H9 (cell line): ENCODE data around the gene TSPAN3. TPM values are rescaled to one million over a fixed set of nuclear protein-coding genes. Genes with fewer than 3 reads are reported as not detected.

Experiments
- DNase-seq: peaks from one replicate; pipeline ENCODE4 v3.0.0-alpha.2; 2017
- H2AFZ ChIP-seq: one replicate; pipeline ENCODE4 v1.6.1; 2013; ENCODE audit warnings: mild to moderate bottlenecking, low read length, control low read depth, moderate library complexity
- H2AK5ac ChIP-seq: 2 replicates; pipeline ENCODE4 v1.6.1; 2013; ENCODE audit warnings: low read length, control low read depth, mixed read lengths; ENCODE audit not compliant: insufficient read length
- H2BK120ac ChIP-seq: one replicate; pipeline ENCODE4 v1.6.1; 2013; ENCODE audit warnings: low read depth, mild to moderate bottlenecking, low read length, control low read depth, inconsistent platforms; ENCODE audit not compliant: poor library complexity, severe bottlenecking
- H2BK12ac ChIP-seq: 2 replicates; pipeline ENCODE4 v1.6.1; 2013; ENCODE audit warnings: low read length, control low read depth, mixed read lengths, low read depth; ENCODE audit not compliant: insufficient read length
- H2BK15ac ChIP-seq: 2 replicates; pipeline ENCODE4 v1.6.1; 2013; ENCODE audit warnings: low read depth, low read length, control low read depth
- H2BK20ac ChIP-seq: one replicate; pipeline ENCODE4 v1.6.1; 2013; ENCODE audit warnings: low read depth, mild to moderate bottlenecking, low read length, control low read depth, inconsistent platforms; ENCODE audit not compliant: poor library complexity, severe bottlenecking
- H2BK5ac ChIP-seq: 2 replicates; pipeline ENCODE4 v1.6.1; 2013; ENCODE audit warnings: low read length, control low read depth, mixed read lengths; ENCODE audit not compliant: insufficient read length
- H3K14ac ChIP-seq: 2 replicates; pipeline ENCODE4 v1.6.1; 2013; ENCODE audit warnings: low read length, control low read depth; ENCODE audit not compliant: insufficient read depth
- H3K18ac ChIP-seq: 2 replicates; pipeline ENCODE4 v1.6.1; 2013; ENCODE audit warnings: low read depth, mild to moderate bottlenecking, mixed read lengths, low read length, control low read depth; ENCODE audit not compliant: insufficient read length
- H3K23ac ChIP-seq: 2 replicates; pipeline ENCODE4 v1.6.1; 2013; ENCODE audit warnings: low read length, control low read depth, mixed read lengths, low read depth; ENCODE audit not compliant: insufficient read length
- H3K23me2 ChIP-seq: 2 replicates; pipeline ENCODE4 v1.6.1; 2013; ENCODE audit warnings: low read depth, mild to moderate bottlenecking, mixed read lengths, low read length, control low read depth; ENCODE audit not compliant: insufficient read length, poor library complexity, severe bottlenecking
- H3K27ac ChIP-seq: 2 replicates; pipeline ENCODE4 v1.5.1; 2013; ENCODE audit warnings: low read length, control low read depth, mixed read lengths, low read depth; ENCODE audit not compliant: insufficient read length
- H3K27me3 ChIP-seq: 2 replicates; pipeline ENCODE4 v1.6.1; 2013; ENCODE audit warnings: low read length, control low read depth, inconsistent platforms; ENCODE audit not compliant: insufficient read depth
- H3K4ac ChIP-seq: 2 replicates; pipeline ENCODE4 v1.6.1; 2013; ENCODE audit warnings: low read depth, mild to moderate bottlenecking, control low read depth, inconsistent platforms, low read length, moderate library complexity
- H3K4me1 ChIP-seq: 2 replicates; pipeline ENCODE4 v1.6.1; 2013; ENCODE audit warnings: low read length, control low read depth, inconsistent platforms; ENCODE audit not compliant: insufficient read depth
- H3K4me2 ChIP-seq: 2 replicates; pipeline ENCODE4 v1.6.1; 2013; ENCODE audit warnings: low read length, control low read depth, mixed read lengths; ENCODE audit not compliant: insufficient read length, insufficient read depth
- H3K56ac ChIP-seq: 2 replicates; pipeline ENCODE4 v1.6.1; 2013; ENCODE audit warnings: low read depth, mild to moderate bottlenecking, mixed read lengths, low read length, control low read depth; ENCODE audit not compliant: insufficient read length
- H3K79me1 ChIP-seq: 2 replicates; pipeline ENCODE4 v1.6.1; 2013; ENCODE audit warnings: low read depth, mild to moderate bottlenecking, moderate library complexity, low read length, control low read depth, inconsistent platforms; ENCODE audit not compliant: insufficient read depth, poor library complexity, severe bottlenecking
- H3K79me2 ChIP-seq: 2 replicates; pipeline ENCODE4 v1.6.1; 2013; ENCODE audit warnings: low read length, control low read depth, inconsistent platforms; ENCODE audit not compliant: insufficient read depth
- H3K9ac ChIP-seq: 2 replicates; pipeline ENCODE4 v1.6.1; 2013; ENCODE audit warnings: low read length, control low read depth, mixed read lengths; ENCODE audit not compliant: insufficient read length; ENCODE audit errors: extremely low read depth
- H3K9me3 ChIP-seq: one replicate; pipeline ENCODE4 v1.6.1; 2013; ENCODE audit warnings: low read depth, low read length, inconsistent platforms; ENCODE audit not compliant: control insufficient read depth
- H3T11ph ChIP-seq: one replicate; pipeline ENCODE4 v1.6.1; 2013; ENCODE audit warnings: mild to moderate bottlenecking, low read length, control low read depth, inconsistent platforms
- H4K20me1 ChIP-seq: one replicate; pipeline ENCODE4 v1.6.1; 2013; ENCODE audit not compliant: control insufficient read depth, insufficient read length, insufficient read depth
- H4K5ac ChIP-seq: 2 replicates; pipeline ENCODE4 v1.6.1; 2013; ENCODE audit warnings: low read depth, mild to moderate bottlenecking, mixed read lengths, low read length, control low read depth; ENCODE audit not compliant: insufficient read length
- H4K8ac ChIP-seq: replicated peaks from 2 replicates; pipeline ENCODE4 v1.6.1; 2013; ENCODE audit warnings: low read length, control low read depth, mixed read lengths, low read depth; ENCODE audit not compliant: insufficient read length
- H4K91ac ChIP-seq: 2 replicates; pipeline ENCODE4 v1.6.1; 2013; ENCODE audit warnings: low read depth, mild to moderate bottlenecking, moderate library complexity, mixed read lengths, low read length, control low read depth; ENCODE audit not compliant: insufficient read length
- H3K27ac Mint-ChIP-seq, 3 experiments: 2 replicates in 2 of 3; 3 replicates in 1 of 3; pipeline ENCODE4 v1.8.0; 2020 to 2021; ENCODE audit warnings: mixed read lengths in 3 of 3, mild to moderate bottlenecking in 1 of 3, moderate library complexity in 1 of 3
- H3K27me3 Mint-ChIP-seq: 2 replicates; pipeline ENCODE4 v1.8.0; 2021; ENCODE audit warnings: low read depth, mild to moderate bottlenecking, moderate library complexity, mixed read lengths
- H3K36me3 Mint-ChIP-seq, 3 experiments: 2 replicates in 2 of 3; 3 replicates in 1 of 3; pipeline ENCODE4 v1.8.0; 2020 to 2021; ENCODE audit warnings: low read depth in 3 of 3, mixed read lengths in 3 of 3; ENCODE audit not compliant: insufficient read depth in 1 of 3
- H3K4me1 Mint-ChIP-seq, 2 experiments: 2 replicates each; pipeline ENCODE4 v1.8.0; 2020; ENCODE audit warnings: mixed read lengths in 2 of 2
- H3K4me3 Mint-ChIP-seq, 2 experiments: 2 replicates in 1 of 2; 3 replicates in 1 of 2; pipeline ENCODE4 v1.8.0; 2020 to 2021; ENCODE audit warnings: mild to moderate bottlenecking in 2 of 2, mixed read lengths in 2 of 2, moderate library complexity in 1 of 2
- H3K9me3 Mint-ChIP-seq, 2 experiments: 2 replicates in 1 of 2; 3 replicates in 1 of 2; pipeline ENCODE4 v1.8.0; 2020; ENCODE audit warnings: mild to moderate bottlenecking in 2 of 2, mixed read lengths in 2 of 2, moderate library complexity in 1 of 2
- CTCF ChIP-seq: fragments of 200-600 bp; sonication (generic); conservative IDR thresholded peaks from 3 replicates; pipeline ENCODE4 v1.8.0; 2021; ENCODE audit warnings: antibody characterized with exemption, mild to moderate bottlenecking
- WGBS: extraction: QIAGEN DNeasy Blood & Tissue Kit; methylation state at CpG from one replicate; pipeline ENCODE4 v1.1.7; 2013; ENCODE audit warnings: missing lambda C conversion rate, low lambda C conversion rate, mixed read lengths; ENCODE audit not compliant: insufficient read length; ENCODE audit errors: extremely low coverage; 5-methylcytosine and 5-hydroxymethylcytosine counted together
- total RNA-seq: library from RNA; stranded (reverse); gene quantifications from 2 replicates; pipeline ENCODE4 v1.2.1, GENCODE V29; 2021

The TSPAN3 gene
- total RNA-seq, 1 experiment from 2014 or later, result 117 TPM

- Histone ChIP-seq H2BK12ac (no peak overlapping the region), H3K14ac (no peak overlapping the region), H3K9me3 (no peaks in the 10 kb centered on the region), H3K27me3 (no peaks in the 10 kb centered on the region), H3K4me2 (no peak overlapping the region), H3K79me1 (no peaks in the 10 kb centered on the region), H3T11ph (no peak overlapping the region), H3K4ac (no peak overlapping the region), H2AK5ac (no peak overlapping the region), H4K5ac (no peak overlapping the region), H2BK5ac (no peak overlapping the region), H3K23me2 (no peaks in the 10 kb centered on the region), H2BK15ac (no peak overlapping the region), H4K8ac (no peak overlapping the region), H3K56ac (no peak overlapping the region), H4K20me1 (no peaks in the 10 kb centered on the region), H3K79me2 (no peaks in the 10 kb centered on the region), H3K23ac (no peak overlapping the region), H2BK120ac (no peak overlapping the region), H3K27ac (no peak overlapping the region), H2BK20ac (no peak overlapping the region), H3K18ac (no peak overlapping the region), H3K9ac (no peak overlapping the region), H2AFZ (no peak overlapping the region), H3K4me1 (no peaks in the 10 kb centered on the region), H4K91ac (no peak overlapping the region)
- no peak overlapping the region for H3K27ac Mint-ChIP-seq
- no peak overlapping the region for H3K4me3 Mint-ChIP-seq
- peaks cover 2% of the 10 kb centered on the region for H3K27me3 Mint-ChIP-seq
- no peak for TF ChIP-seq CTCF
- H3K36me3 Mint-ChIP-seq, result no peaks in the 10 kb centered on the region
- no CpG with 5 or more reads among the region's 4 CpGs for WGBS
- DNase-seq, result no peak
- no peaks in the 10 kb centered on the region for H3K9me3 Mint-ChIP-seq
- no peaks in the 10 kb centered on the region for H3K4me1 Mint-ChIP-seq
Measured at GRCh38 chr15:77001966-77002365, 68.9 kb downstream of the TSPAN3 start.
